HG03025 (cell line): ENCODE data around the gene CMTM7.

Source experiments
- ATAC-seq: cut with Tn5 transposase; IDR thresholded peaks from one replicate; pipeline ENCODE4 v1.9.1; 2021; ENCODE audit warnings: mild to moderate bottlenecking, moderate library complexity; ENCODE audit not compliant: unreplicated experiment, low FRiP score

The CMTM7 gene

GRCh38 chr3:32434206-32434605, 42.6 kb downstream of the CMTM7 start:
- no peak for ATAC-seq

DNA sequence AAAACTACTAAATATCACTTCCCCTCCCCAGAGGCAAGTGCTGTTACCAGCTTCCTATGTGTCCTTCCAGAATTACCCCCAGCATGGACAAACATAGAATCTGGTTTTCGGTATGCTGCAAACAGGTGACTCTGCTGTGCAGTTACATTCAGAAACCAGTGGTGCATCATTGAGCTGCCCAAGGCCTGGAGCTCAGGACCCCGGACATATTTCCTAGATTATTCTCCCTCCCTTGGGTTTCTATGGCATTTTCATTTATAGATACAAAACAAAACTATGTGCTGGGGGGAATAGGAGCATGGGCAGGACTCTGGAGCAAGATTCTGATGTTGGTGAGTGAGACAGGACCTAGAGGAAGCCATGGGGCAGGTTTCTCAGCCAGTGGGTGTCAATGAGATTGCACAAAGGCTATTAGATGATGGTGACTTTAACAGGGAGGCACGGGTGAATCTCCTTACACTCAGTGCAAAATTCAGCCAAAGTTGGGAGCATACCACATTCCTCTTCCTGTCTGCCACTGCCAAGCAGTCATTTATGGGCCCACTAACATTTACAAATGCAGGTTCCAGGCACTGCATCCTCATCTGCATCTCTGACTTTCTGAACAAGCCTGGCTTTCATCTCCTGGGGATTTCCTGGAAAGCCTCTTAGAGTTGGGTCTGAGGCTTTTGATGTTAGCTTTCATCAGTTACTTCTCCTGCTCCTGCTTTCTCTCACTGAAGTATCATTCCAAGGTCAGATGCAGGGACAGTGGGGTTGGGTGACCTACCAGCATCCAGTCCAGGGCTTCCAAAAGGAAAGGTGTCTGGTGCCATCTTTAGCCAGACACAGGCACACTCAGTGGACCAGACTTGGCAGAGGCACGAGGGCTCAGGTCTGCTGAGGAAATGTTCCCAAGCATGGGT, 44.5 kb downstream of the CMTM7 start:
- no peak for ATAC-seq

DNA sequence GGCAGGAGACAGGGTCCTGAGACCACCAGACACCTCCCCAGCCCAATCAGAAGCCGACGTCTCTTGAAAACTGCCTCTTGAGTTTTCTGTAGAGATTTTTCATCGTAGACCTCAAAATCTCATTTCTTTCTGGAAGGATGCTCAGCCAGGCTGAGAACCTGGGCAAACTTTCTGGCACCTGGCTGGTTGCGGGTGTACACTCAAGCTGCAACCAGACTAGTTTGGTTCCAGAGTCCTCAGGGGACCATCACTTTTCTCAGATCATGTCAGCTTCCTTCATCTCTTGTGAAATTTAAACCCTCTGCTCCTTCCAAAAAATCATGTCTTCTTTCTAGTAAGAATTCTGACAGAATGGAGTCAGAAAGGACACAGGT, 45.1 kb downstream of the CMTM7 start:
- ATAC-seq, result no peak

GRCh38 chr3:32437896-32438295, 46.2 kb downstream of the CMTM7 start:
- no peak for ATAC-seq

DNA sequence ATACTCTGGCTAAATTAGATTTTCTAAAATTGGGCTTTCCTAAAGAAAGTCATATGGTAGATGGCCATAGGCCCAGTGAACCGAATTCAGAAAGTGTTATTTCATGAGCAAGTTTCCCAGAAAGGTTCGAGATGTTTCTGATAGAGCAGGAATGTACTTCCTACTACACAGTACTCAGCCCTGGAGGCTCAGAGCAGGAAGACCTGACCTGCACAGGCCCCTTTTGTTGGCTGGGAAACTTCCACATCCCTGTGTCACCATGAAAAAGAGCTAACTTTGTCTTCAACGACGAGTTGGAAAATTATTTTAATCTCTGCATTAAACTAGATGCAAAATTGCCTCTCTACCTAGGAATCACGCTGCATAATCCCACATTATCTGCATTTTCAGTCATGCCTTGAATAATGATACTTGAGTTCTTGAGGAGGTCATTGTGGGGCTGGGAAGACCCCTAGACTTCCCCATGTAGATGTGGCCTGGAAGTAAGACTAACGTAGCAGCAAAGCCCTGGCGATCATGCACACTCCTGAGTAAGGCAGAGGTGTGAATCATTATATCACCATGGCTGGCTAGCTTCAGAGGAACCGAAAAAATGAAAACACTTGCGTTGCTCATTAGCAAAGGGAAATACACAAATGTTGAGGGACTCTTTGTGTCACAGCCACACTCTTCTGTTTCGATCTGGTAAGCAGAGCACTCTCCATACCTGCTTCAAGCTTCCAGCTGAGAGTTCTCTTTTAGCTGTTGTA, 47.1 kb downstream of the CMTM7 start:
- peak; percentile 96 for ATAC-seq

DNA sequence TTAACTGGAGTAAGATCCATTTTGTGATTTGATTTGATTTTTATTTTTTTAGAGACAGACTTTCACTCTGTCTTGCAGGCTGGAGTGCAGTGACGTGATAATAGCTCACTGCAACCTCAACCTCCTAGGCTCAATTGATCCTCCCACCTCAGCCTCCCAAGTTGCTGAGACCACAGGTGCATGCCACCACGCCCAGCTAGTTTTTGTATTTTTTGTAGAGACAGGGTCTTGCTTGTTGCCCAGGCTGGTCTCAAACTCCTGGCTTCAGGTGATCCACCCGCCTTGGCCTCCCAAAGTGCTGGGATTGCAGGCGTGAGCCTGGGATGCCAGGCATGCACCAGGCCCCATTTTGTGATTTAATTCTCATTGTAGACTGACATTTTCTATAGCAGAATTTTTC, 47.8 kb downstream of the CMTM7 start:
- peak; percentile 24 for ATAC-seq

DNA sequence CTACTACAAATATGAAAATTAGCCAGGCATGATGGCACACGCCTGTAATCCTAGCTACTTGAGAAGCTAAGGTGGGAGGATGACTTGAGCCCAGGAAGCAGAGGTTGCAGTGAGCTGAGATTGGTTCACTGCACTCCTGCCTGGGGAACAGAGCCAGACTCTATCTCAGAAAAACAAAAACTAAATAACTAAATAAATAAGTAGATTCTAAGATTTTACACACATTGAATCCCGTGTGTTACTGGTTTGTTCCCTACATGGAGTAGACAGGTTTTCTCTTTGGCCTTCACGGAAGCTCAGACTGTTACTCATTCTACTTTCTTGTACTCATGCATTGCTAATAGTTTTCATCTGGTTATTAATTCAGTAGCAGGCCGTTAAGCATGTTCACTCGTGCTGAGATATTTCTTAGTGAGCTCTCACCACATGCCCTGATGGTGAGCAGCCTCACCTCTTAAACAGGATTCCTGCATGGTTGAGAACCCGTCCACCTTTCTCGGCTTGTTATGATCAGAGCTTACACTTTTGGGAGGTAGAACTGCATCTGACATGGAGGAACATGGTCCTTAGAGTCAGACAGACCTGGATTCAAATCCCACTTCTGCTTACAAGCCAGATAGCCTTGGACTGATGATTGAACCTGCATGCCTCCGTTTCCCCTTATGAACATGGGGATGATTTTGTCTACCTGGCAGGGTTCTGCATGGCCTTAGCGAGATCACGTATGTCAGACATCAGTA, 49.1 kb downstream of the CMTM7 start:
- no peak for ATAC-seq

DNA sequence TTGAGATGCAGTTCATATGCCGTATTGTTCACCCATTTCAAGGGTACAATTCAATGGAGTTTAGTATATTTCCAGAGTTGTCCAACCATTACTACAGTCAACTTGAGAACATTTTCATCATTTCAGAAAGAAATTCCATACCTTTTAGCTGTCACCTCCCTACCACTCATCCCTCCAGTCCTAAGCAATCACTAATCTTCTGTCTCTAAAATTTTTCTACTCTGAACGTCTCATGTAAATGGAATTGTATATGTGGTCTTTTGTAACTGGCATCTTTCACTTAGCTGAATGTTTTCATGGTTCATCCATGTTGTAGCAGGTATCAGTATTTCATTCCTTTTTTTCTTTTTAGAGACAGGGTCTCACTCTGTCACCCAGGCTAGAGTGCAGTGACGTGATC, 51.1 kb downstream of the CMTM7 start:
- no peak for ATAC-seq

GRCh38 chr3:32443478-32443877, 51.8 kb downstream of the CMTM7 start:
- ATAC-seq, result no peak

GRCh38 chr3:32447865-32448400, 56.3 kb downstream of the CMTM7 start:
- no peak for ATAC-seq

GRCh38 chr3:32448686-32449474, 57.2 kb downstream of the CMTM7 start:
- ATAC-seq, result no peak

DNA sequence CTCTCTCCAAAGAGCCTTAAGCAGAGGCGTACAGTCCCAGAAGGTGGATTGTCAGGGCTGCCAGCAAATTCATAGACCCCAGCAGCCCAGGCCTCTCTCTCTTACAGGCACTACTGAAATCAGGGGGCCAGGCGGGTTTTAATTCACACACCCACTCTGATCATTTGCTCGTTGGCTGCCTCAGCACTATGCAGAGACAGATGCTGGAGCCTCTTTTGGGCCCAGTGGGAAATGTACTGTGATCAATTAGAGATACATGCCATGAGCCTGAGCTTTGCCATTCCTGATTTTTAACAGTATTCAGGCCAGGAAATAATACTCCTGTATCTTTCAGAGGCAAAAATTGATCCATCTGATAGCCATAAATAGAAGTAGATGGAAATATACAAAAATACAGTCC, 58.0 kb downstream of the CMTM7 start:
- no peak for ATAC-seq

GRCh38 chr3:32450426-32450825, 58.8 kb downstream of the CMTM7 start:
- ATAC-seq, result no peak

DNA sequence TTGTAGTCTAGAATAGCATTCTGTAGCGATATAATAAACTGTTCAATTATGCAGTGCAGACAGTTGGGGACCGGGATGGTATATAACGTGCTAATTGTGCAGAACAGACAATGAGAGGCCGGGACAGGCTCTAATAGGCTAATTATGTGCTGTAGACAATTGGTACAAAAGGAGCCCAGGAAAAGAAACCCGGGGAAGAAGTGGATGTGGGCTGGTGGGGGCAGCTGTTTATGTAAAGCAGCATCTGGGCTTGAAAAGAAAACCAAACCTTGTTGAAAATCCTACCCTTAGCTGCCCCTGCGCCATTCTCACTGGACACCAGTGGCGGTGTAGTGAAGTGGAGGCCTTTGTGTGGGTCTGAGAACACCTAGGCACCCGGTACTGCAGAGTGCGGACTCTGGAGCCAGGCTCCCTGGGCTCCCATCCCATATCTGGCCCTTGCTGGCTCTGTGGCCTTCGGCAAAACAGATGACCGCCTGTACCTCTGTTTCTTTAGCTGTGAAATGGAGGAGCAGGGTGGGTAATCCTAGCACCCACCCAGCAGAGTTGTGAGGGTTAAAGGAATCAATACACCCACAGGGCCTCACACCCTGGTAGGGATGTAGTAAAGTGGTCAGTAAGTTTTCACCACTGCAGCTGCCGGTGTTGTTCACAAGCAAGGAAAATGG, 59.5 kb downstream of the CMTM7 start:
- ATAC-seq, result no peak

DNA sequence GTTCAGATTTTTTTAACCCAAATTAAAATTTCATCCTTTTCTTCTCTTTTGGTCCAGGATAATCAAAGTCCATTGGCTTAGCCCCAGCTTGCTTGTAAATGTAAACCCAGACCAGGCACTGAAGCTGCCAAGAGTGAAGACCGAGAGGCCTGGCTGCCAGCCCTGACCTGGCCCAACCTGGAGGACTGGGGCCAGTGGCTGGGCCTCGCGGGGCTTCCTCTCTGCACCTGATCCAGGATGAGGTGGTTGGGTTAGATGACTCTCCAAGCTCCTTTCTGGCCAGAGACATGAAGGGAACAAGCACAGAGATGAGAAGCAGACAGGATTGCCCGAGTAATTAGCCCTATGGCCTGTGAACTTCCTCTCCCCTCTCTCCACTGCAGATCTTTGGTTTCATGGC, 60.4 kb downstream of the CMTM7 start:
- ATAC-seq, result no peak

GRCh38 chr3:32453346-32453745, 61.7 kb downstream of the CMTM7 start:
- ATAC-seq, result no peak

GRCh38 chr3:32454111-32454510, 62.5 kb downstream of the CMTM7 start:
- ATAC-seq, result no peak

GRCh38 chr3:32454731-32455608, 63.3 kb downstream of the CMTM7 start:
- no peak for ATAC-seq
